Activated CD8-positive, alpha-beta T cell treated with anti-CD3 and anti-CD28 coated beads for 36 hours (primary cell): ENCODE results near the gene CD27. TPM values are rescaled to one million over a fixed set of nuclear protein-coding genes. Genes with fewer than 3 reads are reported as not detected.

Experiments used
- ATAC-seq: fragments of 200-7000 bp; cut with Tn5 transposase; one replicate; pipeline ENCODE4 v1.10.0; 2021; ENCODE audit warnings: mild to moderate bottlenecking, moderate library complexity
- CTCF ChIA-PET: fragments of 350-600 bp; sonication (Branson Sonifier 250); formaldehyde crosslinking; loops from one replicate; lab custom pipeline; 2021; ENCODE audit warnings: antibody characterized with exemption; lab: Charles Lee
- POLR2A ChIA-PET: fragments of 350-600 bp; sonication (Branson Sonifier 250); formaldehyde crosslinking; loops from one replicate; lab custom pipeline; 2021; ENCODE audit warnings: antibody characterized with exemption; lab: Charles Lee
- DNase-seq: peaks from one replicate; pipeline ENCODE4 v3.0.0-alpha.2; 2020
- H3K27ac Mint-ChIP-seq: one replicate; pipeline ENCODE4 v1.8.0; 2021; ENCODE audit warnings: mild to moderate bottlenecking, mixed read lengths
- H3K27me3 Mint-ChIP-seq: one replicate; pipeline ENCODE4 v1.8.0; 2021; ENCODE audit warnings: mixed read lengths
- H3K36me3 Mint-ChIP-seq: one replicate; pipeline ENCODE4 v1.8.0; 2021; ENCODE audit warnings: low read depth, mixed read lengths
- H3K4me1 Mint-ChIP-seq: one replicate; pipeline ENCODE4 v1.8.0; 2021; ENCODE audit warnings: low read depth, mixed read lengths
- H3K4me3 Mint-ChIP-seq: one replicate; pipeline ENCODE4 v1.8.0; 2021; ENCODE audit warnings: mild to moderate bottlenecking, moderate library complexity, mixed read lengths
- H3K9me3 Mint-ChIP-seq: one replicate; pipeline ENCODE4 v1.8.0; 2021; ENCODE audit warnings: mixed read lengths
- CTCF ChIP-seq: fragments of 200-600 bp; IDR thresholded peaks from one replicate; pipeline ENCODE4 v1.8.0; 2022; ENCODE audit warnings: antibody characterized with exemption, mild to moderate bottlenecking
- intact Hi-C: fragments of 100-400 bp; cut with micrococcal nuclease; formaldehyde crosslinking; loops from one replicate; pipeline ENCODE4 v1.10.0; 2022
- total RNA-seq, 2 experiments: library from RNA; stranded (reverse); gene quantifications; one replicate each; pipeline ENCODE4 v1.2.3, GENCODE V29; 2021

CD27 gene
- total RNA-seq, 2 experiments from 2014 or later: 160 to 164 TPM

DNA sequence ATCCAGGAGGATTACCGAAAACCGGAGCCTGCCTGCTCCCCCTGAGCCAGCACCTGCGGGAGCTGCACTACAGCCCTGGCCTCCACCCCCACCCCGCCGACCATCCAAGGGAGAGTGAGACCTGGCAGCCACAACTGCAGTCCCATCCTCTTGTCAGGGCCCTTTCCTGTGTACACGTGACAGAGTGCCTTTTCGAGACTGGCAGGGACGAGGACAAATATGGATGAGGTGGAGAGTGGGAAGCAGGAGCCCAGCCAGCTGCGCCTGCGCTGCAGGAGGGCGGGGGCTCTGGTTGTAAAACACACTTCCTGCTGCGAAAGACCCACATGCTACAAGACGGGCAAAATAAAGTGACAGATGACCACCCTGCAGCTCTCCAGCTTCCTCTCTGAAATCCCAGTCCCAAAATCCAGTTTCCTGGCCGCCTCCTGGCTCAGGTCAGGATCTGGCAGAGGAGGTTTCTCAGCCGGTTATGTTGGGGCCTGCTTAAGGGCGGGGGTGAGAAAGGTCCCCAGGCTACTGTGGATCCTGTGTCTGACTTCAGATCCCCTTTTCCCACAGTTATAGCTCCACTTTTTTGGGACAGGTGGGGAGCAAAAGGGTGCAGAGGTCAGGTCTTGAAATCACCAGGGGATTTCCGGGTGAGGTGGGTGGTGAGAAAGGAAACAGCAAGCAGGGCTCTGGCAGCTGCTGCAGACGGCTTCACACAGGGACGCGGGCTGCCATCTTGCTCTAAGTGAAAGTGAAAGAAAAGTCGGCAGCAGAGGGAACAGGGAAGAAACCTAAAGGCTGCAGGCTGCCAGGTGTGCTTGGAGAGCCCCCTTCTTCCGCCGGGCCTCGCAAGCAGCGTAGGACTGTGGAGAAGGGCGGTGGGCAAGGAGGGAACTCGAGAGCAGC, 6.8 kb downstream of the CD27 start, which contains the start of gene TAPBPL:
TAPBPL (plus strand) TSS at position 695 of the 897 bp plus-strand sequence. CDS start 207 bp downstream, outside the sequence.
- Mint-ChIP-seq H3K27ac (peak within 1 kb of the TSS; percentile 99), H3K36me3 (peaks cover 91% of the 10 kb centered on the region), H3K9me3 (no peaks in the 10 kb centered on the region), H3K27me3 (no peaks in the 10 kb centered on the region), H3K4me1 (peaks cover 53% of the 10 kb centered on the region), H3K4me3 (peak within 1 kb of the TSS; percentile 97)
- ChIA-PET CTCF (interaction anchor here (0.6 to 7.0 kb wide), 14 partner anchors 8 to 430 kb away, joined by 3 to 81 read pairs (median 6); partner anchors contain the start of gene VAMP1), POLR2A (interaction anchor here (0.7 to 14.3 kb wide), 17 partner anchors 8 to 492 kb away, joined by 3 to 267 read pairs (median 10); partner anchors contain the start of genes C12orf57, CD27, GAPDH and MRPL51)
- intact Hi-C loops: no loop called here
- peak; percentile 77 for ATAC-seq
- DNase-seq: peak; percentile 94
- TF ChIP-seq CTCF: no peak

- peaks cover 90% of the 10 kb centered on the region for H3K36me3 Mint-ChIP-seq
- peak overlapping the region; percentile 99 for H3K27ac Mint-ChIP-seq
- intact Hi-C loops: no loop called here
- DNase-seq (no peak), ATAC-seq (peak; percentile 2)
- ChIA-PET CTCF (interaction anchor here (0.6 to 7.0 kb wide), 11 partner anchors 9 to 430 kb away, joined by 3 to 81 read pairs (median 7); partner anchors contain the start of gene VAMP1), POLR2A (interaction anchor here (0.8 to 14.3 kb wide), 18 partner anchors 9 to 120 kb away, joined by 3 to 267 read pairs (median 10); partner anchors contain the start of genes CD27, GAPDH, MRPL51 and TNFRSF1A)
- no peaks in the 10 kb centered on the region for H3K9me3 Mint-ChIP-seq
- H3K4me1 Mint-ChIP-seq: peaks cover 60% of the 10 kb centered on the region
- peak overlapping the region; percentile 97 for H3K4me3 Mint-ChIP-seq
- no peak for TF ChIP-seq CTCF
- H3K27me3 Mint-ChIP-seq: no peaks in the 10 kb centered on the region
These were observed 7.6 kb downstream of the CD27 start for GRCh38 chr12:6452245-6452943.

GRCh38 chr12:6452944-6453630, 8.3 kb downstream of the CD27 start:
- peak; percentile 58 for DNase-seq
- no peaks in the 10 kb centered on the region for H3K27me3 Mint-ChIP-seq
- peak overlapping the region; percentile 99 for H3K27ac Mint-ChIP-seq
- no peaks in the 10 kb centered on the region for H3K9me3 Mint-ChIP-seq
- intact Hi-C loops: no loop called here
- CTCF ChIA-PET: interaction anchor here (2.2 to 7.0 kb wide), 5 partner anchors 10 to 30 kb away, joined by 7 to 81 read pairs (median 8); no protein-coding TSS in a partner anchor
- TF ChIP-seq CTCF: no peak
- ATAC-seq: peak; percentile 14
- H3K36me3 Mint-ChIP-seq: peaks cover 90% of the 10 kb centered on the region
- H3K4me3 Mint-ChIP-seq: peak overlapping the region; percentile 97
- peaks cover 58% of the 10 kb centered on the region for H3K4me1 Mint-ChIP-seq
- POLR2A ChIA-PET: interaction anchor here (0.8 to 14.3 kb wide), 14 partner anchors 9 to 112 kb away, joined by 3 to 267 read pairs (median 12); partner anchors contain the start of genes CD27, GAPDH, MRPL51 and TNFRSF1A

- no peak overlapping the region for H3K4me3 Mint-ChIP-seq
- no peaks in the 10 kb centered on the region for H3K27me3 Mint-ChIP-seq
- ATAC-seq (no peak), DNase-seq (no peak)
- no peaks in the 10 kb centered on the region for H3K9me3 Mint-ChIP-seq
- H3K27ac Mint-ChIP-seq: peak overlapping the region; percentile 81
- intact Hi-C loops: no loop called here
- ChIA-PET POLR2A (interaction anchor here (0.7 to 14.3 kb wide), 7 partner anchors 8 to 123 kb away, joined by 3 to 267 read pairs (median 8); partner anchors contain the start of genes CD27, GAPDH and VAMP1), CTCF (interaction anchor here (0.5 to 1.4 kb wide), 7 partner anchors 8 to 131 kb away, joined by 3 to 15 read pairs (median 4); partner anchors contain the start of gene VAMP1)
- no peak for TF ChIP-seq CTCF
- H3K4me1 Mint-ChIP-seq: peaks cover 73% of the 10 kb centered on the region
- H3K36me3 Mint-ChIP-seq: peaks cover 92% of the 10 kb centered on the region
These were observed 12.6 kb downstream of the CD27 start for GRCh38 chr12:6457220-6457945.
